Measurements from ENCODE around the gene AP1S3.

DNA sequence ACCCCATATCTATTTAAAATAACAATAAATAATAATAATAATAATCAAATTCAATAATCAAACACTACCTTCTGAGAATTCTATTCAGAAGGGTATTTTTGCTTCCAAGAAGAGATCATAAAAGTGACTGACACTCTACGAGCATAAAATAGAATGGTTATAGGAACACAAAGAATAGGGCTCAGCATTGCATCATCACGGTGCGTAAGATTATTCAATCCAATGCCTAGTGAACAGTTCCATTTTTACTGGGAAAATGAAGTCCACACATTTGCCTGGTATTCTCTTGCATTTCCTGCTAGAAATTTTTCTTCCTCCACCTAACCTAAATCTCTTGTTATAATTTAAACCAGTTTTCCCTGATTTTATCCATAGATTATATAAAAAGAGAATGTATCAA lies 55.8 kb downstream of the AP1S3 start:
- TF ChIP-seq, protein P1, sequence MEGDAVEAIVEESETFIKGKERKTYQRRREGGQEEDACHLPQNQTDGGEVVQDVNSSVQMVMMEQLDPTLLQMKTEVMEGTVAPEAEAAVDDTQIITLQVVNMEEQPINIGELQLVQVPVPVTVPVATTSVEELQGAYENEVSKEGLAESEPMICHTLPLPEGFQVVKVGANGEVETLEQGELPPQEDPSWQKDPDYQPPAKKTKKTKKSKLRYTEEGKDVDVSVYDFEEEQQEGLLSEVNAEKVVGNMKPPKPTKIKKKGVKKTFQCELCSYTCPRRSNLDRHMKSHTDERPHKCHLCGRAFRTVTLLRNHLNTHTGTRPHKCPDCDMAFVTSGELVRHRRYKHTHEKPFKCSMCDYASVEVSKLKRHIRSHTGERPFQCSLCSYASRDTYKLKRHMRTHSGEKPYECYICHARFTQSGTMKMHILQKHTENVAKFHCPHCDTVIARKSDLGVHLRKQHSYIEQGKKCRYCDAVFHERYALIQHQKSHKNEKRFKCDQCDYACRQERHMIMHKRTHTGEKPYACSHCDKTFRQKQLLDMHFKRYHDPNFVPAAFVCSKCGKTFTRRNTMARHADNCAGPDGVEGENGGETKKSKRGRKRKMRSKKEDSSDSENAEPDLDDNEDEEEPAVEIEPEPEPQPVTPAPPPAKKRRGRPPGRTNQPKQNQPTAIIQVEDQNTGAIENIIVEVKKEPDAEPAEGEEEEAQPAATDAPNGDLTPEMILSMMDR (IDR thresholded peaks at IDR 0.05; ENCODE audit: low read length), result no peak
- no peak for TF ChIP-seq EZH2 (IDR thresholded peaks at IDR 0.05; ENCODE audit: borderline replicate concordance, low read length)
